Measurements from ENCODE around the gene LSM11. TPM values are rescaled to one million over a fixed set of nuclear protein-coding genes. Genes with fewer than 3 reads are reported as not detected.

The LSM11 gene
- total and polyA plus RNA-seq, 12 donors = 0.66 to 2.2 (median 1.6) TPM

DNA sequence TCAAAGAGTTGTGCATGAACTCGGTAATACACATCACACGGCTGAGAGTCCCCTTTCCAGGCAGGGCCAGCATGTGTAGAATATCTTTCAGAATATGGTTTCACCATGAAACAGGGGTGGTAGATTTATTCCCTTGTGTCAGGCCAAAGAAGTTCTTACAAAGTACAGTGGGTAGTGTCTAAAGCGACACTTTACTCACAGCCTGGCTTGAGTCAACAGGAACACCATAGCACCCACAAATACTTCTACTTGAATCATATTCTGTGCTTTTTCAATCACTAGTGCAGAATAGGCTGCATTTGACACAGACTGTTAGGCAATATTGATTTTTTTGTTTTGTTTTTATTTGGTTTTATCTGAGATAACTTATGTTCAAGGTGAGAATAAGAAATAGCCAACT is 12.6 kb downstream of the LSM11 start:
- ATAC-seq (no peak), DNase-seq (no peak)
- Histone ChIP-seq H3K4me1 (no peaks in the 10 kb centered on the region), H3K36me3 (peaks cover 0 to 86% (median 33%) of the 10 kb centered on the region in 9 donors), H3K9me3 (no peaks in the 10 kb centered on the region), H3K27me3 (no peaks in the 10 kb centered on the region), H3K4me3 (no peak overlapping the region), H3K27ac (no peak overlapping the region)
- intact Hi-C loops (cut with DNase I) = no loop called here
- TF ChIP-seq, protein P1, sequence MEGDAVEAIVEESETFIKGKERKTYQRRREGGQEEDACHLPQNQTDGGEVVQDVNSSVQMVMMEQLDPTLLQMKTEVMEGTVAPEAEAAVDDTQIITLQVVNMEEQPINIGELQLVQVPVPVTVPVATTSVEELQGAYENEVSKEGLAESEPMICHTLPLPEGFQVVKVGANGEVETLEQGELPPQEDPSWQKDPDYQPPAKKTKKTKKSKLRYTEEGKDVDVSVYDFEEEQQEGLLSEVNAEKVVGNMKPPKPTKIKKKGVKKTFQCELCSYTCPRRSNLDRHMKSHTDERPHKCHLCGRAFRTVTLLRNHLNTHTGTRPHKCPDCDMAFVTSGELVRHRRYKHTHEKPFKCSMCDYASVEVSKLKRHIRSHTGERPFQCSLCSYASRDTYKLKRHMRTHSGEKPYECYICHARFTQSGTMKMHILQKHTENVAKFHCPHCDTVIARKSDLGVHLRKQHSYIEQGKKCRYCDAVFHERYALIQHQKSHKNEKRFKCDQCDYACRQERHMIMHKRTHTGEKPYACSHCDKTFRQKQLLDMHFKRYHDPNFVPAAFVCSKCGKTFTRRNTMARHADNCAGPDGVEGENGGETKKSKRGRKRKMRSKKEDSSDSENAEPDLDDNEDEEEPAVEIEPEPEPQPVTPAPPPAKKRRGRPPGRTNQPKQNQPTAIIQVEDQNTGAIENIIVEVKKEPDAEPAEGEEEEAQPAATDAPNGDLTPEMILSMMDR (IDR thresholded peaks at IDR 0.05) = no peak
- 93 to 95% methylated on average over 3 of the region's 3 CpGs for WGBS, 2 donors

DNA sequence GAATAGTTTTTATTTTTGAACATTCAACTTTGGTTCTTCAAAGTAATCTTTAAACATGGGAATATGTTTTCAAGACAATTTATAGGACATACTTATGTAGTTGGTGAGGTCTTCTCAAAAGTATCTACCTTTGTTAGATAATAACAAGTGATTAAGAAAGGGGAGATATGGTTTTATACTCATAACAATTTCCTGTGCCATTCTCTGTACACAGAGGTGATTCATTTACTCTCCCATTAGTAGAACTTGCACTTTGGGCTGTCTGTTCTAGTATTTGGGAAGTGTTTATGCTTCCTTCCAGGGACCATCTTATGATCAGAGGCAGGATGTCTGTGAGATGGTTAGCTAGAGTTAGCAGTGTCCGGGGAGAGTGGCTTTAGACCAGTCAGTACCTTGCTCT is 15.2 kb downstream of the LSM11 start:
- Histone ChIP-seq H3K4me1 (peaks cover 0 to 5% (median 0%) of the 10 kb centered on the region in 9 donors), H3K36me3 (peaks cover 0 to 60% (median 17%) of the 10 kb centered on the region in 9 donors), H3K27me3 (no peaks in the 10 kb centered on the region), H3K27ac (no peak overlapping the region), H3K9me3 (no peaks in the 10 kb centered on the region), H3K4me3 (no peak overlapping the region)
- TF ChIP-seq, protein P1 (IDR thresholded peaks at IDR 0.05) = no peak
- DNase-seq (no peak), ATAC-seq (no peak)
- WGBS, 2 donors = 78 to 80% methylated on average over 1 of the region's 1 CpG
- intact Hi-C loops (cut with DNase I) = no loop called here

DNA sequence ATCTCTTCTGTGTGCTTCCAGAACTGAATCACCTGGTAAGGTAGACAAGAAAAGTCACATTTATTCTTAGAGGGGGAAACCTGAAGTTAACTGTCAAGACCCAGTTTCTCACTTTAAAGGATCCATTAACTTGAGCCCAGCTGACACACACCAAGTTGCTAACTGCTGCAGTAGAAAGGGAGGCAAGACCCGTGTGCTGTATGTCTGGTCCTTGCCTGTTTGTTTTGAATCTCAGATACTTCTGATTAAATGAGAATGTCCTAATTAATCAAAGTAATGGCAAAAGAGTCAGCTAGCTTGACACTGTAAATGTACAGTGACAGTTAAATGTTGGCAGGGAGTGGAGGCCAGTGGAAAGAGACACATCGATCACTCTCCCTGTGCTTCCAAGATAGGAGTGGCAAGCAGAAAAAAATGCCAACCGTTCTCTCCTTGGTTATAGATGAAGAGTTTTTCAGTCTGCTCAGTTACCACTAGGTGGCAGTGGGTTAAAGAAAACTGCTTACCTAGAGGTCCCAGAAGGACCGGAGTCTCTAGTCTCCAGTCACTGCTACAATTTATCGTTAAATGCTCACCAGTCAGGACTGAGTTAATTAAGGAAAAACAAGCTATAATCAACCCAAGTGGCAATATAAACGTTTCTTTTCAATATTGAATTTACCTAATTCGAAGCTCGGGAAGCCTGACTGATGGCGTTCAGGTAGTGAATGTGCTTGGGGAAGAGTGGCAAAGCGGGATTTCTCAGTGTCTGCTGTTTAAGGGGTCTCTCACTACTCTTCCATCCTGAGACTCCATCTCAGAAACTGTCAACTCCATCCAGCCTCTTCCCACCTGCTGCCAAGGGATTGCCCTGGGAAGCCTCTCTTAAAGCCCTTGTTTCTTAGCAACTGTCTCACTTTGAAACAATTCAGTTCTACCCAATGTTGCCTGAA is 18.4 kb downstream of the LSM11 start:
- Histone ChIP-seq H3K4me3 (no peak overlapping the region), H3K27me3 (no peaks in the 10 kb centered on the region), H3K4me1 (peaks cover 0 to 5% (median 0%) of the 10 kb centered on the region in 9 donors), H3K27ac (no peak overlapping the region), H3K36me3 (peaks cover 0 to 29% (median 0%) of the 10 kb centered on the region in 9 donors), H3K9me3 (no peaks in the 10 kb centered on the region)
- ATAC-seq = peak; percentile 42 to 89 (median 68)
- 37 to 38% methylated on average over 10 of the region's 10 CpGs for WGBS, 2 donors
- peak in 1 of 2 donors; percentile 35 for DNase-seq
- intact Hi-C loops (cut with DNase I) = loop anchor here (2.0 to 10.0 kb wide), 4 partner anchors 1343 to 1373 kb away; no protein-coding TSS in a partner anchor
- TF ChIP-seq, protein P1 (IDR thresholded peaks at IDR 0.05) = peak; percentile 46 to 85 (median 81)

DNA sequence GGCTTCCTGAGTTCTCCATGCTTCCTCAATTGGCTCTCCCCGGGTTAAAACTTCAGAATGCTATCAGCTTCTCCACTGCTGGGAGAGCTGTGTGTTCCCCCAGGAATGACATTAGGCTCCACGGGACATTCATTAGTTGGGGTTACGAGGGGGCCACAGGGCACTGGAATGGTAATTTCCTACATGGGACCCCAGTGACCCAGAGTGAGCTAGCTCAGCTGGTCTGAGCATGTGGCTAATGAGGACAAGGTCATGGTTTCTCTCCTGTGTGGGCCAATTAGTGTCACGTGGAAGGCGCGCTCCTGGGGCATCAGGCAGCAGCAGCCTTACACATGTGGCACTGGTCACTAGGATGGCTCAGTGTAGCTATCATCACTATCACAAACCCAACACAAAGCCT is 21.0 kb downstream of the LSM11 start:
- intact Hi-C loops (cut with DNase I) = loop anchor here in 9 of 10 donors (5.0 to 10.0 kb wide), 3 partner anchors 1340 to 1370 kb away; no protein-coding TSS in a partner anchor

More for the DNA sequence above, 21.0 kb downstream of the LSM11 start:
- H3K27ac ChIP-seq = no peak overlapping the region
- DNase-seq (no peak), ATAC-seq (no peak)
- H3K36me3 ChIP-seq = peaks cover 0 to 8% (median 0%) of the 10 kb centered on the region in 9 donors
- TF ChIP-seq, protein P1 (IDR thresholded peaks at IDR 0.05) = no peak
- H3K4me3 ChIP-seq = no peak overlapping the region
- no peaks in the 10 kb centered on the region for H3K27me3 ChIP-seq
- no peaks in the 10 kb centered on the region for H3K9me3 ChIP-seq
- WGBS, 2 donors = 88 to 91% methylated on average over 6 of the region's 6 CpGs
- peaks cover 0 to 10% (median 0%) of the 10 kb centered on the region in 9 donors for H3K4me1 ChIP-seq
